HG03060 (cell line): ENCODE results near the gene RAX.
"Not testable (repeated sequence)": the region's sequence is repeated elsewhere in the genome, so short reads cannot be mapped to it uniquely, and the experiment has no call there.

ENCODE experiments used
- ATAC-seq: cut with Tn5 transposase; IDR thresholded peaks from one replicate; pipeline ENCODE4 v1.9.1; 2021; ENCODE audit warnings: low read depth, moderate number of reproducible peaks; ENCODE audit not compliant: unreplicated experiment

RAX gene

DNA sequence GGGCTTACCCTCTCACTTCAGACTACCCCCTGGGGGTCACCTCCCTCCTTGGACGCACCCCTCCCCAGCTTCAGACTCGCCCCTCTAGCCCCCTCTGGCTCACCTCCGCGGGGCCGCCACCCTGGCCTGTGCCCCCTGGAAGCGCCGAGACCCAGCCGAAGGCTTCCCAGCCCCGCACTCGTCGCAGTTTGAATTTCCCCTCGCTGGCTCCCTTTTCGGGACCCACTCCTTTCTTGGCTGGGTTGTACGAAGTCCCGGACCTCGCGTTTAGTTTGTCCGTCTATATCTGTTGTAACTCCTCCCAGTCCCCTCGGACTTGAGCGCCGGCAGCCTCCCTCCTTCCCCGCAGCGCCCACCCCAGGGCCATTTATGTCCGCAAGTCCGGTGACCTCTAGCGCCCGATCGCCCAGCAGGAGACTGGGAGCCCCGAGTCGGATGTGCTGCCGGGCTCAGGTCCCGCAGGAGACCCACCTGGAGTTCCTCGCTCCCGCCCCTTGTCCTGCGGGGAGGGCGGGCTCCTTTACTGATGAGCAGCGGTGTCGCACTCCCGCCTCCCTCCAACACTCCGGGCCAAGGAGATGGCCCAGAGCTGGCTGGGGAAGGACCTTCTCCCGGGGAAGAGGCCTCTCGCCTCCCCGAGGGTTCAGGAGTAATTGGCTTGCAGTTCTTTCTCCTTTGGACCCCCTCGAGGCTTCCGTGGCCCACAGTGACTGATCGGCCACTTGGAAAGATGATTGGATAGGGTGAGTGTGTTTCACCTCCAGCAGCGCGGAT, 692 bp upstream of the RAX start:
- ATAC-seq = no peak

- no peak for ATAC-seq
Measured at GRCh38 chr18:59272221-59272888, 899 bp downstream of the RAX start.

DNA sequence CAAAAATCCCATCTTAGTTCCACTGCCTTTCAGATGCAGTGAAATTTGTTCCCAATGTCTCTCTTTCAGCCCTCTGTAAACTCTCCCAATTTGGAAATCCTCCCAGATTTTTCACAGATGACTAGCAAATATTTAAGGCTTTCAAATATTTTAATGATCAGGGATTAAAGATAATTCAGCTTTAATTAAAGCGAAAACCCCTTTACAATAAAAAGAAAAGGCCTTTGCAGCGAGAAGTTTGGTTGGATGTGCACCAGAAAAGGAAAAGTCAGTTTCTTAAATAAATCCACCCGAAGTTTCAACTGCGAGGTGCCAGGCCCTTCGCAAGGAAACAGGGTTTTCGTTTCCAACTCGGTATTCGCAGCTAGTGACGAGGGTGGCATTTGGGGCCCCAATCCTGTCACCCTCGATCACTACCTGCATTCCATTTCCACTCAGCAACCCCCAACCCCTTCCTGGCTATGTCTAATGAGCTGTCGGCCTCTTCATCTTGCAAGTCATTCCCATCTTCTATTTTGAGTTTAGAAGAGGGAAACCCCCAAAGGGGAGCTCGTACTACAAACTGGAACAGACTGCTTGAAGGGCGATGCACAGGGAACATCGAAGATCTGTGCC, 1.5 kb downstream of the RAX start:
- ATAC-seq = no peak

- ATAC-seq = no peak
Measured at GRCh38 chr18:59270689-59271257, 2.5 kb downstream of the RAX start.

DNA sequence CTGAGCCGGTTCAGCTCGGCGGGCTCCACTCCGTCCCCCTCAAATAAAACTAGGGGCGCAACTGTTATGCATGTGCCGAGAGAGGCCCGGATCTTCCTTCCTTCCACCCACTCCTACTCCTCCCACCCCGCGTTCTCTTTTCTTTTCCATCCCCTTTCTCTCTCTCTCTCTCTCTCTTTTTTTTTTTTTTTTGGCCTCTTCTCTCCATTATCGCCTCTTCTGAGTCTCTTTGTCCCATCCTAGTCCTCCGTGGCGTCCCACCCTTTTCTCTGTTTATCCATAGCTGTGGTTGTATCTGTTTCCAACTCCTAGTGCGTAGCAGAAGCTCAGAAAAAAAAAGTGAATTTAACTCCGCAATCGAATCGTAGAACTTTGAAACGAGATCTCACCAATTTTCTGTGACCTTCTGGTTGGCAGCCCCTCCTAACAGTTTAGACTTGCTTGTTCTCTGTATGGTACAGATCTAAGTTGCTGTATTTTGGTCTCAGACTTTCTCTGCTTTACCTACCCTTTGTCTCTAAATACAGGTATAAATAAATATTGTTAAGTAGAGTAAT, 3.6 kb downstream of the RAX start:
- no peak for ATAC-seq

DNA sequence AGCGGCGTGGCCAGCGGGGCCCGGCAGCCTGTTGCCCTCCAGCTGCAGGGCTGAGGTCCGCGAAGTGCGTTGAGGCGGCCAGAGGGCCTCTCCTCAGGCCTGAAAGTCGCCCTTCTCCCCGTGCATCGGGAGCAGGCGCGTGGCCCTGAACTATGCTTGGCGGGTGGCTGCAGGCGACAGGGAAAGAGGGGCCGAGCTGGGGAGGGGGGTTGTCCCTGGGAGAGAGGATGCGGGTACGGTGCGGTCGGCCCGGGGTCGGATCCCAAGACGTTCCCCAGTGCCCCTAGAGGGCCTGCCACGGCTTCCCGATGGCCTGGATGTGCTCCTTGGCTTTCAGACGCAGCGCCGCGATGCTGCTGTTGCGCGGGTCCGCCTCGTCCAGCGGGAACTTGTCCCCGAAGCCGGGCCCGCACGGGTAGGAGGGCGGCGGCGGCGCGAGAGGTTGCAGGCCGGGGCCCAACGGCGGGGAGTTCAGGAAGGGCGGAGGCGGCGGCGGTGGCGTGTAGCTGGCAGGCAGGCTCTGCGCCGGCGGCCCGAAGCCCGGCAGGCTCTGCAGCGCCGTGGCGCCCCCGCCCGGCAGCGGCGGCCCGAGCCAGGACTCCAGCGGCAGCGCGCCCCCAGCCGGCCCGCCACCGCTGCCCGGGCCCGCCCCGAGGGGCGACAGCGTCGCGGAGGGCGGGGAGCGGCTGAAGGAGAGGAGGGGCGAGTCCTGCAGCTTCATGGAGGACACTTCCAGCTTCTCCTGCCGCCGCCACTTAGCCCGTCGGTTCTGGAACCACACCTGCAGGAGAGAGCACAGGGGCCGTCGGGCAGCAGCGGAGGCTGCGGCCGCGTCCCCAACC, 4.3 kb downstream of the RAX start:
- ATAC-seq = no peak

DNA sequence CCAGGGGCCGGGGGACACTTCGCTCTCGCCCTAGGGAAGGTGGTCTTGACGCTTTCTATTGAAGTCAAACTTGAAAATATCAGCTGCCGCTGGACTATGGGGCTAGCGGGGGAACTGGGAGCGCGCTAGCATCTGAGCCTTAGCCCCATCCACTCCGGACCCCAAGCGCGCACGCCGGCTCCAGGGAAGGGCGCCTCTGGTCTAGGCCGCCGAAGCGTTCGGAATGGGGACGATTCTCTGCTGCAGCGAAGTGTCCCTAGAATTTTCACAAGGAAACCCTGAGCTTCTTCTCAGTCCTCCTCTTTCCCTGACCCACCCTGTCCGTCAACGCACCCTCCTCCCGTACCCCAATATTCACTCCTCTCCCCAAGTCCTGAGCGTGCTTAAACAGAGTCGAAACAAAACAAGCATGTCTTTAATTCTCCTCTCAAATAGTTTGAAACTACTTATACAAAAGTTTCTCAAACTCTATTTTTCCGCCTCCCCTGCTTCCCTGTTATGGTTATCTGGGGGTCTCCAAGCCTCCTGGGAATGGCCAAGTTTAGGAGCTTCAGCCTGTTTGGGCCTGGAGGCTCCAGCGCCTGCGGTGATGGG, 5.0 kb downstream of the RAX start:
- no peak for ATAC-seq

GRCh38 chr18:59267503-59268126, 5.6 kb downstream of the RAX start:
- no peak for ATAC-seq

- ATAC-seq = no peak
Measured at GRCh38 chr18:59266886-59267502, 6.3 kb downstream of the RAX start.

- no peak for ATAC-seq
Measured at GRCh38 chr18:59266459-59266858, 6.8 kb downstream of the RAX start.

- no peak for ATAC-seq
Measured at GRCh38 chr18:59265974-59266369, 7.3 kb downstream of the RAX start.

DNA sequence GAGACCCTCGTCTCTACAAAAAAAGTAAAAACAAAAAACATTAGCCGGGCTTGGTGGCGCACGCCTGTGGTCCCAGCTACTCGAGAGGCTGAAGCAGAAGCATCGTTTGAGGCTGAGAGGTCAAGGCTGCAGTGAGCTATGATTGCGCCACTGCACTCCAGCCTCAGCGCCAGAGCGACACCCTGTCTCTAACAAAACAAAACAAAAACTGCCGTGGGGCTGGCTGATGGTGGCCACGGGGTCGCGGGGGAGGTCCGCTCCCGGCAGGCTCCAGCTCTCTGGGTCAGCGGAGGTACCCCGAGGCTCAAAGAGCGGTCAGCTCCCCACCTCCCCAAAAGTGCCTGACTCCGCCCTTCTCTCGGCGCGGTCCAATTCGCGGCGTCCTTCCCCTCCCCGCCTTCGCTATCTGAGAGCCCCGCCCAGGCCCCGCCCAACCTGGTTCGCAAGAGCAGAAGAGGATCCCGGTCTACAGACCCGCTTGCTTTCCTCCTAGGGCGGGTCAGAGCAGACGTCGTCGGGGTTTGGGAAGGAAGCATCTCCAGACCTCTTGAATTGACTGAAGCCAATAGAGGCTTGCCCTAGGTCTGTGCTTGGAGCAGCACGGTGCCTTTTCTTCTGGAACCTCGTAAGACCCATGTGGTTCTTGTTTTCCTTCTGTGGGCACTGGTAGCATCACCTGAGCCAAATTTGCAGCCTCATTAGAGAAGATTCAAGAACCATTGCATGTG, 7.8 kb downstream of the RAX start:
- ATAC-seq = no peak

DNA sequence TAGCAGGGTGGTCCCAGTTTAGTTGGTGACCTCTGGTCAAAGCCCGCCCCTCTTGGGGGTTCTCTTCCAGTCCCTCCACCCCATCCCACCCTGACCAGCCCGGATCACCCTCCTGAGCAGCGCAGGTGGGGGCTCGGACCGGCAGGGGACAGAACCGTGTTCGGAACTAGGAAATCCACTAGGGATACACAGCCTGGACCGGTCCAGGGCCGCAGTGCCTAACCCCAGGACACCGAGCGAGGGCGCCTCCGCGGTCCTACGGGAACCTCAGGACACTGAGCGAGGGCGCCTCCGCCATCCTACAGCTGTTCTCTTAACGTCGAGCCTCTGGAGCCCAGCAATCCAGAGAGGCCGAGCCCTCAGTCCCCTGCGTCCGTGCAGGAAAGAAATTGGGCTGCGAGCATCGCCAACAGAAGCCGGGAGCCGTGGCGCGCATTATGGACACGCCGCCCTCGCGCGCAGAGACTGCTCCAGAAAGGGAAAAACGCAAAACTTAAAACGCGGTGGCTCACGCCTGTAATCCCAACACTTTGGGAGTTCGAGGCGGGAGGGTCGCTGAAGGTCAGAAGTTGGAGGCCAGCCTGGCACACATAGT, 8.5 kb downstream of the RAX start:
- ATAC-seq = no peak

GRCh38 chr18:59264121-59264571, 9.1 kb downstream of the RAX start:
- no peak for ATAC-seq

GRCh38 chr18:59263661-59264060, 9.6 kb downstream of the RAX start:
- ATAC-seq = no peak

- ATAC-seq = not testable (repeated sequence)
Measured at GRCh38 chr18:59262243-59262642, 11.0 kb downstream of the RAX start.

DNA sequence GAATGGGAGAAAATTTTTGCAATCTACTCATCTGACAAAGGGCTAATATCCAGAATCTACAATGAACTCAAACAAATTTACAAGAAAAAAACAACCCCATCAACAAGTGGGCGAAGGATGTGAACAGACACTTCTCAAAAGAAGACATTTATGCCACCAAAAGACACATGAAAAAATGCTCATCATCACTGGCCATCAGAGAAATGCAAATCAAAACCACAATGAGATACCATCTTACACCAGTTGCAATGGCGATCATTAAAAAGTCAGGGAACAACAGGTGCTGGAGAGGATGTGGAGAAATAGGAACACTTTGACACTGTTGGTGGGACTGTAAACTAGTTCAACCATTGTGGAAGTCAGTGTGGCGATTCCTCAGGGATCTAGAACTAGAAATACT, 11.4 kb downstream of the RAX start:
- ATAC-seq = not testable (repeated sequence)

DNA sequence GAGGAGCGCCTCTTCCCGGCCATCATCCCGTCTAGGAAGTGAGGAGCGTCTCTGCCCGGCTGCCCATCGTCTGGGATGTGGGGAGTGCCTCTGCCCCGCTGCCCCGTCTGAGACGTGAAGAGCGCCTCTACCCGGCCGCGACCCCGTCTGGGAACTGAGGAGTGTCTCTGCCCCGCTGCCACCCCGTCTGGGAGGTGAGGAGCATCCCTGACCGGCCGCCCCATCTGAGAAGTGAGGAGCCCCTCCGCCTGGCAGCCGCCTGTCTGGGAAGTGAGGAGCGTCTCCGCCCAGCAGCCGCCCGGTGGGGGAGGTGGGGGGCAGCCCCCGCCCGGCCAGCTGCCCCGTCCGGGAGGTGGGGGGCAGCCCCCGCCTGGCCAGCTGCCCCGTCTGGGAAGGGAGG, 17.8 kb downstream of the RAX start:
- ATAC-seq = not testable (repeated sequence)
